ENCODE data around the gene ENAH.
"Not testable (repeated sequence)": the region's sequence is repeated elsewhere in the genome, so short reads cannot be mapped to it uniquely, and the experiment has no call there.

GRCh38 chr1:225698194-225698593, 45.3 kb upstream of the ENAH start:
- not testable (repeated sequence) for TF ChIP-seq POLR2A (IDR thresholded peaks at IDR 0.05; ENCODE audit: low read length); GATA1 (IDR thresholded peaks at IDR 0.05; ENCODE audit: low read depth, low read length)

Measured in erythroblast (primary cell).